Psoas muscle (tissue), 8 donors: ENCODE data around the gene TCERG1L. TPM values are rescaled to one million over a fixed set of nuclear protein-coding genes. Genes with fewer than 3 reads are reported as not detected.

Experiments
- ATAC-seq, 4 donors: fragments of 200-7000 bp; cut with Tn5 transposase; one replicate each; pipeline ENCODE4 v1.9.1; 2020; ENCODE audit warnings: moderate library complexity in 3 of 4, mild to moderate bottlenecking in 2 of 4
- DNase-seq, 2 donors: peaks; one replicate each; pipeline ENCODE4 v3.0.0-alpha.2; 2020
- H3K27ac ChIP-seq: fragments of 200-600 bp; one replicate; pipeline ENCODE4 v1.8.0; 2022
- H3K27me3 ChIP-seq, 3 donors: fragments of 200-600 bp in 1 of 3; one replicate each; pipeline versions ENCODE4 v1.6.1 to v1.8.0; 2013 to 2022; ENCODE audit warnings: low read length in 2 of 3, mild to moderate bottlenecking in 2 of 3, moderate library complexity in 1 of 3; ENCODE audit not compliant: insufficient read depth in 3 of 3
- H3K36me3 ChIP-seq, 2 donors: fragments of 200-600 bp in 1 of 2; one replicate each; pipeline versions ENCODE4 v1.6.1 to v1.8.0; 2013 to 2022; ENCODE audit warnings: low read depth in 1 of 2, mild to moderate bottlenecking in 1 of 2, moderate library complexity in 1 of 2; ENCODE audit not compliant: insufficient read depth in 1 of 2
- H3K4me1 ChIP-seq: fragments of 200-600 bp; one replicate; pipeline ENCODE4 v1.8.0; 2022
- H3K4me3 ChIP-seq: fragments of 200-600 bp; one replicate; pipeline ENCODE4 v1.8.0; 2022; ENCODE audit warnings: mild to moderate bottlenecking
- H3K9me3 ChIP-seq: fragments of 200-600 bp; one replicate; pipeline ENCODE4 v1.8.0; 2022
- CTCF ChIP-seq: fragments of 200-600 bp; IDR thresholded peaks from one replicate; pipeline ENCODE4 v1.8.0; 2022; ENCODE audit warnings: antibody characterized with exemption
- WGBS, 3 donors: extraction: QIAGEN DNeasy Blood & Tissue Kit; methylation state at CpG; one replicate each; pipeline versions ENCODE4 v1.1.6 to v1.1.7; 2013; 5-methylcytosine and 5-hydroxymethylcytosine counted together
- intact Hi-C, 2 donors: fragments of 100-400 bp; cut with DNase I; formaldehyde crosslinking; loops; one replicate each; pipeline versions ENCODE4 v1.11.0 to v1.14.2; 2022
- polyA plus RNA-seq, 3 donors: library from polyadenylated mRNA; stranded (reverse); fragments of 200-250 nt; gene quantifications; one replicate each; pipeline ENCODE4 v1.2.3, GENCODE V29; 2013
- total RNA-seq, 4 donors: library from RNA; stranded (reverse); fragmentation: NEBNext Ultra II Directional in 2 of 4; extraction: Animal tissue kit (Norgen Biotek cat#: 25700) in 2 of 4; gene quantifications; one replicate each; pipeline versions ENCODE4 v1.2.1 to v1.2.4, GENCODE V29; 2021 to 2023
- donor health status: healthy with polysubstance abuse.
- donor health status: DM: no; HTN: no; CAD: no; lungs with moderate emphysema.
- donor health status: Bipolar disorder and iron deficiency.
- donor health status: healthy.
- donor health status: DM: yes; HTN: yes; CAD: no.
- donor health status: DM: no; HTN: no; CAD: no.
- donor health status: DM: no; HTN: no; CAD: no.
- donor health status: DM: yes; HTN: yes; CAD: no.

The TCERG1L gene
- total and polyA plus RNA-seq, 7 donors, result 0.01 TPM; not detected in 6

- intact Hi-C loops, result no loop called here
- Histone ChIP-seq H3K27me3 (no peaks in the 10 kb centered on the region), H3K27ac (no peak overlapping the region), H3K9me3 (no peaks in the 10 kb centered on the region), H3K36me3 (no peaks in the 10 kb centered on the region), H3K4me3 (no peak overlapping the region), H3K4me1 (no peaks in the 10 kb centered on the region)
- ATAC-seq (no peak), DNase-seq (no peak)
- WGBS, 3 donors, result 40 to 65% (median 56%) methylated on average over 1 of the region's 1 CpG
- no peak for TF ChIP-seq CTCF
Measured at GRCh38 chr10:131280101-131280500, 31.4 kb downstream of the TCERG1L start.

- Histone ChIP-seq H3K4me1 (no peaks in the 10 kb centered on the region), H3K27ac (no peak overlapping the region), H3K4me3 (no peak overlapping the region), H3K27me3 (no peaks in the 10 kb centered on the region), H3K36me3 (no peaks in the 10 kb centered on the region), H3K9me3 (no peaks in the 10 kb centered on the region)
- TF ChIP-seq CTCF, result no peak
- intact Hi-C loops, result no loop called here
- DNase-seq (no peak), ATAC-seq (no peak)
- 82 to 90% (median 86%) methylated on average over 9 of the region's 9 CpGs for WGBS, 3 donors
Measured at GRCh38 chr10:131279516-131279915, 32.0 kb downstream of the TCERG1L start.

- Histone ChIP-seq H3K4me1 (no peaks in the 10 kb centered on the region), H3K9me3 (no peaks in the 10 kb centered on the region), H3K27me3 (peaks cover 0 to under 1% (median under 1%) of the 10 kb centered on the region in 3 donors), H3K36me3 (no peaks in the 10 kb centered on the region), H3K27ac (no peak overlapping the region), H3K4me3 (no peak overlapping the region)
- intact Hi-C loops, result no loop called here
- 88 to 90% (median 90%) methylated on average over 12 of the region's 12 CpGs for WGBS, 3 donors
- DNase-seq, result no peak
- no peak for TF ChIP-seq CTCF
- ATAC-seq, result no peak
Measured at GRCh38 chr10:131277969-131278368, 33.6 kb downstream of the TCERG1L start.

GRCh38 chr10:131277278-131277677, 34.2 kb downstream of the TCERG1L start:
- WGBS, 3 donors, result 17 to 37% (median 25%) methylated on average over 12 of the region's 12 CpGs
- H3K27ac ChIP-seq, result no peak overlapping the region
- DNase-seq (no peak), ATAC-seq (no peak)
- H3K4me1 ChIP-seq, result no peaks in the 10 kb centered on the region
- intact Hi-C loops, result no loop called here
- TF ChIP-seq CTCF, result no peak
- H3K36me3 ChIP-seq, result no peaks in the 10 kb centered on the region
- H3K4me3 ChIP-seq, result no peak overlapping the region
- H3K9me3 ChIP-seq, result no peaks in the 10 kb centered on the region
- H3K27me3 ChIP-seq, result peaks cover 0 to 7% (median 6%) of the 10 kb centered on the region in 3 donors

GRCh38 chr10:131275691-131276090, 35.8 kb downstream of the TCERG1L start:
- H3K9me3 ChIP-seq, result no peaks in the 10 kb centered on the region
- intact Hi-C loops, result no loop called here
- H3K4me3 ChIP-seq, result no peak overlapping the region
- no peaks in the 10 kb centered on the region for H3K36me3 ChIP-seq
- DNase-seq (no peak), ATAC-seq (no peak)
- H3K27ac ChIP-seq, result no peak overlapping the region
- H3K4me1 ChIP-seq, result no peaks in the 10 kb centered on the region
- WGBS, 3 donors, result 88 to 95% (median 92%) methylated on average over 4 of the region's 4 CpGs
- TF ChIP-seq CTCF, result no peak
- peaks cover 0 to 11% (median 6%) of the 10 kb centered on the region in 3 donors for H3K27me3 ChIP-seq
